IPS-NIHi11 (cell line): ENCODE measurements around the gene MS4A7.
"Not testable (repeated sequence)": the region's sequence is repeated elsewhere in the genome, so short reads cannot be mapped to it uniquely, and the experiment has no call there.

Source experiments
- DNase-seq: peaks from one replicate; pipeline ENCODE4 v3.0.0; 2012; ENCODE audit warnings: mixed read lengths, low spot score

MS4A7 gene, protein sequence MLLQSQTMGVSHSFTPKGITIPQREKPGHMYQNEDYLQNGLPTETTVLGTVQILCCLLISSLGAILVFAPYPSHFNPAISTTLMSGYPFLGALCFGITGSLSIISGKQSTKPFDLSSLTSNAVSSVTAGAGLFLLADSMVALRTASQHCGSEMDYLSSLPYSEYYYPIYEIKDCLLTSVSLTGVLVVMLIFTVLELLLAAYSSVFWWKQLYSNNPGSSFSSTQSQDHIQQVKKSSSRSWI

DNA sequence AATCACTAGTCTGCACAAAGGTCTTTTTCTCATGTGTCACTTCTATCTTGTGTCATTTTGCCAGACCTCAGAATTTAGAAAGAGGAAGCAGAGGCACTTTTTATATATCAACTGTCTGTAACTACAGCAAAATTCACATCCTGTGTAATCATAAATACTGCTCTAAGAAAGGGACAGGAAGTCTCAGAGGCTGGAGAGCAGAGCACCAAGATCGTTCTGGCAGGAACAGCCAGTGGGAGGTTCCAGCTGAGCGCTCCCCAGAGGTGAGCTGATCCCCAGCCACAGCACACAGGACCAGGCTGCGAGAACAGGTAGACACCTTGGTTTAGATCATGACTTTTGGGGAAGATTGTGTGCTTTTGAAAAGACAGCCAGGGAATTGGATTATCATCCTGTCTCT lies at the start of gene MS4A7:
Gene MS4A7, plus strand, starts transcription at position 179 of the 400 bp plus-strand sequence. CDS start 4,610 bp downstream, outside the sequence.
- no peak for DNase-seq

DNA sequence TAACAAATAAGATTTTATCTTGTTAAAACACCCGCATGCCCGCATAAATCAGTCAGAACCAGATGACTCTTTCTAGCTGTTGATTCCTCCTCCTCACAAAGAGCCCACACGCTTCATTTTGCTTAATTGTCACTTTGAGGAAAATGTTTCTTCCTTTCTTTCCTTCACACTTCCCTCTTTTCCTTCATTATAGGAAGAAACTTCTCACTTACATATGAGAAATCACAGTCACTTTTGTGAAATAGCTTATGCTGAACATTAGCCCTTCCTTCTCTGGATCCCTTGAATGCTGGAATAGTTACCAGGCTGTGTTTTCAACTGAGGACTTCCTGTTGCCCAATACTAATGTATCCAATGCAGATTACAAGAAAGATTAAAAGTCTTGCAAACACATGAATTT lies 45.5 kb upstream of the MS4A7 start:
- no peak for DNase-seq

DNA sequence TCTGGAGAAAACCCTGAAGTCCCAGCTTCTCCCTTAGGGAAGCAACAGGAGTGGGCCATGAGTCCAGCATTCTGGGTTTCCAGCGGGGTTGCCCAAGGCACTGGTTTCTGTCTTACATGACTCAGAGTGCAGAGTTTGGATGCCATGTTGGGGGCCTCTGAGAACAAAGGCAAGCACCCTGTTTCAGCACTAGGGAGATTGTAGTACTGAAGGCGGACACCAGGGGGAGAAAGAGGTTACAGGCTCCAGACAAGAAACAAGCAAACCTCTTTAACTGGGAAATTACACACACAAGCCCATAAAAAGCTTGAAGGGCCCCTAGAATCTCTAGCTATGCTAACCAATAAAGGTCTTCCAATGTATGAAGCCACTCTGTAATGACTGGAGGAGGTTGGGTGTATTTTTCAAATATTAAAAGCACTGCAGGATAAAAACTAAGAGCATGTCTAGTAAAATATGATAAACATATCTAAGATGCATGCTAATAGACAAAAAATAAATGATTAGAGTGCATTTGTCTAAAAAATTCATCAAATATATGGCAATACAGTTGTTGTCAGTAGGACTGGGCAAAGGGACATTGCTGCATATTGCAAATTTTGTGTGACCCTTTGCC lies 44.2 kb upstream of the MS4A7 start:
- peak; percentile 86 for DNase-seq

DNA sequence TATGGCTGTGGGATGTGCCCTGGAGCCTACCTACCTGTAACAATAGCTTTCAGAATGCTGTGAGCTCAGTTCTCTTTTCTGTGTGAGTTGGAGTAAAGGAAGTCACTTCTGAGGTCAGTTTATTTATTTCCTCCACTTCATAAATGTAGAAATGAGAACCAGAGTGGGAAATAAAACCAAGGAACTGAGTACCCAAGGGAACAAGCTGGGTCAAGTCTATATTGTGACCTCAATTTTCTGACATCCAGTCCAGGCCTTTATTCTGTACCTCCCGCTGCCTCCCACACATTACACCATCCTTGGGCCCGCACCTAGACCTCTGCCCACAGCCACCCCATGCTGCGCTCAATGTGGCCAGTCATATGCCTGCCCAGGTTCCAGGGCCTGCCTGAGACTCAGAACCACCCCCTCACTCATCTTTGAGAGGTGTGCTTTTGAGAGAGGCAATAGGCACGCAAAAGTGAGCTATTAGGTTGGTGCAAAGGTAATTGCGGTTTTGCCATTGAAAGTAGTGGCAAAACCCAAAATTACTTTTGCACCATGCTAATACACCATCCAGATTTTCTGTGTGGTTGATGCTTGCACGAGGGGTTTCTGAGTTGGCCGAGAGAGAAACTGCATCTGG lies 41.5 kb upstream of the MS4A7 start:
- DNase-seq, result no peak

DNA sequence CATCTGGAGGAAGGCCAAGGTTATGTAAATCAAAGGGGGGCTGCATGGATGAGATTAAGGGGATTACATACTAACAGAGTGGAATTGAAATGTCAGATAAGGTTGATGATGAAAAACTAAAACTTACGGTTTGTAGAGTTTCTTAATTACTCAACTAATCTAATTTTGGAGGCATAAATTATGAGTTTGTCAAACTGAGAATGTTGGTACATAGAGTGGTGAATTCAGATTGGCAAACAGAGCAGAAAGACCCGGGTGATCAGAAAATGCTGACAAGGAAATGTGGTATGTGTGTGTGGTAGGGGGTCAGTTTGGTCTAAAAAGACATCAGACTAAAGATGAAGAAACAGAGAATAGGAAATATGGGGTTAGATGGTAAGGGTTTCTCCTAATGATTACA lies 40.3 kb upstream of the MS4A7 start:
- DNase-seq, result no peak

DNA sequence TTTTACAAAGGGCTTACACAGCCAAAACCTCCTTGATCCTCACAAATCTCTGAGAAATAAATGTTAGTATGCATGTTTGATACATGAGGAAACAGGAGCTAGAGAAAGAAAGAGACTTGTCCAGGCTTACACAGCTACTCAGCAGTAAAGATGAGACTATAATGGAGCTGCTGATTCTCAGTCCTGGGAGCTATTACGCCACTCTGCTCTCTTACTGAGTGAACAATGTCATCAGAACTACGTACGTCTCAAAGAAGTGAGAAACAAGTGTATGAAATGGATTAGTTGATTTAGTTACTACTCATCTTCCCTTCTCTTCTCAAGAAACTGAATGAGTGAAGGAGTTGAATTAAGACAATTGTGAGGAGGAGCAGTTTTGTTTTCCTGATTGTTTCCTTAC lies 39.0 kb upstream of the MS4A7 start:
- no peak for DNase-seq

DNA sequence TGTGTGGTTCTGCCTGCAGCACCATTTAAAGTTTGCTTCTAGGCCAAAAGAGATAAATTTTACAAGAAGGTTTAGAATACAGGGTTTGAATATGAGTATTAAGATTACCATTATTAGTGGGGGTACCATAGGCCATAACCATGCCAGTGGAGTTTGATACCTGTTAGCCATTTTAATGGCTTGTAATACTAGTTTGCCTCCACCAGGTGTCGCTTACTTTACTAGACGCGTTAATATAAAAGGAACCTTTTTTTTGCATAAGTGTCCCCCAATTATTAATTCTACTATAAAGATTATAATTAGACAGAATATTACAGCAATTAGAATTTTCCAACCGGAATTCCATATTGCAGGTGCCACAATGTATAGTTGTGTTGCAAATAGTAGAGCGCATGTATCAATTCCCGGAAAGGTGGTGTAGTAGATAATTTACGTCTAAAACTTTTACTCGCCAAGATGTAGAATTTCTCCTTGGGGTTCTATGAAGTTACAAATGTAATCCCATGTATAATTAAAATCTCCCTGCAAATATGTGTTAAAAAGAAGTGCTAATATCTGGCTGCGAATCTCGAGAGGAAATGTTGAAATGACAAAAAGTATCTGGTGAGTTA lies 35.1 kb upstream of the MS4A7 start:
- DNase-seq, result peak; percentile 21

DNA sequence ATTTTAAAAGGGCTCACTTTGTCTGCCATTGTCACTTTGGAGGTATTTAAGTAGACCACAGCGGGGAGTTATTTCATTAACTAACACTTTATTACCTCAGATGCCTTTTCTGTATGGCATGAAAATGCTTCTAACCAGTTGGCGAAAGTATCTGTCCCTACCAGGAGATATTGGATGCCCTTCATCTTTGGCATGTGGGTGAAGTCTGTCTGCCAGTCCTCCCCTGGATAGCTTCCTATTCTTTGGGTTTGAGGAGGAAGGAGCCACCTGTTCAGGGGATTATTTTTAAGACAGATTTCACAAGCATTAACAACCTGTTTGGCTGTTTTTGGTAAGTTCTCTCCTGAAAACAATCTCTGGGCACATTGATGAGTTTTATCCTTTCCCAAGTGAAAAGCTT lies 34.2 kb upstream of the MS4A7 start:
- no peak for DNase-seq

DNA sequence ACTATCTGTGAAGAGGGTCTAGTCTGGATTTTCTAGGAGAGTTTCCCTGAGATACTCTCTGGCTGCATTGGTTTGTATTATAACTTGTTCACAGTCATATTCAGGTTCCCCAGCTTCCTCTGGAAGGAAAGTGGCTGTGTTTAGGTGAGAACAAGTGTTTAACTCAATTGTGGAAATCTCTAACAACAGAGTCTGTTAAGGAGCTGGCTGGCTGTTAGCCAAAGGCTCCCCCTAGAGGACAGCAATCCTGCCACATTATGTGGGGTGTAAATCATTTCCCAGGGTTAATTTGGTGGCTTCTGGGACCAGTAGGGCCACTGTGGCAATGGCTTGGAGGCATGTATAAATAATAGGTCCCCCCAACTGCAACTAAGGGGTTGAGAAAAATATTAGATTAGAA lies 32.8 kb upstream of the MS4A7 start:
- peak; percentile 17 for DNase-seq

DNA sequence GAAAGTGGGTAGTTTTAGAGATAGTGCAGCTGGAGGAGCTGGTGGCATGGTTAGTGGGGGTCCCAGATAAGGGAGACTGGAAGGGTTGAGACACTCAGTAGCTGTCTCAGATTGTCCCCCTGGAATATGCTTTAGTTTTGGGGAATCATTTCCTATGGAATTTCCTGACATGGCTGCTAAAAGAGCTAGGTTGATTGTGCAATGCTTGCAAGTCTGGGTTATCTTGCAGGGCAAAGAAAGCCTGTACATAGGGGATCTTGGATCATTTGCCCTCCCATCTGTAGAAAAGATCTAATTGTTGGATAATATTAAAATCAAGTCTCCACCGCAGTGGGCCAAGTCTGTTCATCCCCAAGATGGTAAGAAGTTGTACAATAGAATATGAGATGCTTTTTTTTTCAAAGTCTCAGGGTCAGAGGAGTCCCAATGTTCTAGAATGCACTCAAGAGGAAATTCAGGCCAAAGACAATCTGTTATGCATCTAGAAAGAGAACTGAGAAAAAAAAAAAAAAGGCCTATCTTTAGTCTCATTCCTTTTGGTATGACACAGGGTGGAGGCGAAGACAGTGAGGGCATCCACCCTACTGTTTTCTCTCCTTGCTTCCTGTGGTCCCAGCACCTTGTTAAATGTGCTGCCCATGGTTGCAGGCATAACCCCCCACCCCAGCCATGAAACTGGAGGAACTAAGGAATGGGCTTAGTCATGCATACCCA lies 31.1 kb upstream of the MS4A7 start:
- no peak for DNase-seq

DNA sequence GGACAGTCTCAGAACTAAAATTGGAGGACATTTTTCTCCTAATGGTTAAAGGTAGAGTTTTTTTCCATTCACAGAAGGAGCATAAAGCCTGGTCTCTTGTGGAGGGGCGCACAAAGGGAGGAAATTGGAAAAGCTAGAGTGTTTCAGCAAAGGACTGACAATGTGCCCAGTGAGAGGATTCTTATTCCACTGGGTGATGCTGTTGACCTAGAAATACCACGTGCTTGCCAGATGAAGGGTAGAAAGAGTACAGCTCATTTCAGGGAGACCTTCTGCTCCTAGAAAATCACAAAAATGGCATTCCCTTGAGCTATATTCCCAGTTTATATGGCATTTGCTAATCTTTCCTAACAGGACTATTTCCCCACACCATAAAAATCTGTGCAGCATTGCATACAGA lies 30.2 kb upstream of the MS4A7 start:
- DNase-seq, result no peak

DNA sequence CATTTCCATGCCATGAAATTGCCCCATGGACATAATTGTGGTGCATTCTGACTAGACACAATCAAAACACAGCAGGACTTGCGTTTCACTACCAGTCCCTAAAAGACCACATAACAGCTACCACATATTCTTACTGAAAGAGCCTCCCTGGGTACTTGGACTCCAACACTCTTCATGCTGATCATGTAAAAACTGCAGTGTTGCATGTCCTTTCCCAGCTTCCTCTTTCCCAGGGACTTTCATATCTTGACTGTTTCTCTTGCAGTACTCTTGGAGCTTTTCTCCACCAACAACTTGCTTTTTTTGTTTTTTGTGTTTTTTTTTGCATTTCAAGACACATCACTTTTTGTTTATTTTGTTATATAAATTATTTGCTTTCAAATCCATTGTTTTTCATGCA lies 28.3 kb upstream of the MS4A7 start:
- no peak for DNase-seq

DNA sequence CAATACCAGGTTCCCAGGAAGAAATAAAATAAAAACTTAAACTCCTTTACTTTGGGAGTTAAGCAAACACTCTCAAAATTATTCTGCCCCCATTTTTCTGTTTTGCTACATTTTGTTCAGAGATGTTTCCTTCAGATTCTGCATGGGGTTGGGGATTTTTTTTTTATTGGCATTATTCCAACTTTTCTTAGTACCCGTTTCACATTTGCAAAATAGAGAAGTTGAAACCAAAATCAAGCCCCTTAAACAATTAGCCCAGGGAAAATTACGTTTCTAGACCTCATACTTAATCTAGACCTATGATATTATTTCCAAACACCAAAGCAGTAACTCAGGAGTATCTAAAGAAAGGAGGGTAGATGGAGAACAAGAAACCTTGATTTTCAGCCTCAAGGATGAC lies 20.6 kb upstream of the MS4A7 start:
- no peak for DNase-seq

DNA sequence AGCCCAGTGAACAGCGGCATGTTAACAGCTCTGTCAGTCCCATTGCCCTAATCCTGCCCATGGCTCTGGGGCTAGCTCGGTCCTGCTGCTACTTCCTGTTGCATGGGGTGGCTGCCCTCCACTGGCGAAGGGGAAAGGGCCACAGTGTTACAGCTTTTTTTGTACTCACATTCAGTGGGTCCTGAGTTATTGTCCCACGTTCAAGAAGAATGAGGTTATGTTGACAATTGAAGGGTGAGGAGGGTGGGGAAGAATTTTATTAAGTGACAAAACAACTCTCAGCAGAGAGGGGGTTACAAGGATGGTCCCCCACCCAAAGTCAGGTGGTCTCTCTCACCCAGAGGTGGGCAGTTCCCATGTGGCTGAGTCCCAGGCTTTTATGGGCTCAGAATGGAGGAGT lies 17.7 kb upstream of the MS4A7 start:
- DNase-seq, result no peak

DNA sequence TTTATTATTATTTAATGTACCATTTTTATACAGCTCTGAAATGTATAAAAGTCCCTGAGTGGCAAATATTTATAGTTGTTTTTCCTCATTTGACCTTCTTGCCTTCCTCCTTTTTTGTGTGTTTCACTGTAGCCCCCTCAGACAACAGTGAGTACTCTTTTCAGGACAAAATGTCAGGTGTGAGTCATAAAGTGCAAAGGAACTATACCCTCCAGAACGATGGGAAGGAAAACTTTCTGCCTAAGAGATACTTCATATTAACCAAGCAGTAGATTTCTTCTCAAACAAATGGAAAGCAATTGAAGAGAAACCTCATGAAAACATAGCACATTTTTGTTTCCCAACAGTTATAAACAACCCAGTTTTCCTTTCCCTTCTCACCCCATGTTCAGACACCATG lies 16.1 kb upstream of the MS4A7 start:
- DNase-seq, result no peak

DNA sequence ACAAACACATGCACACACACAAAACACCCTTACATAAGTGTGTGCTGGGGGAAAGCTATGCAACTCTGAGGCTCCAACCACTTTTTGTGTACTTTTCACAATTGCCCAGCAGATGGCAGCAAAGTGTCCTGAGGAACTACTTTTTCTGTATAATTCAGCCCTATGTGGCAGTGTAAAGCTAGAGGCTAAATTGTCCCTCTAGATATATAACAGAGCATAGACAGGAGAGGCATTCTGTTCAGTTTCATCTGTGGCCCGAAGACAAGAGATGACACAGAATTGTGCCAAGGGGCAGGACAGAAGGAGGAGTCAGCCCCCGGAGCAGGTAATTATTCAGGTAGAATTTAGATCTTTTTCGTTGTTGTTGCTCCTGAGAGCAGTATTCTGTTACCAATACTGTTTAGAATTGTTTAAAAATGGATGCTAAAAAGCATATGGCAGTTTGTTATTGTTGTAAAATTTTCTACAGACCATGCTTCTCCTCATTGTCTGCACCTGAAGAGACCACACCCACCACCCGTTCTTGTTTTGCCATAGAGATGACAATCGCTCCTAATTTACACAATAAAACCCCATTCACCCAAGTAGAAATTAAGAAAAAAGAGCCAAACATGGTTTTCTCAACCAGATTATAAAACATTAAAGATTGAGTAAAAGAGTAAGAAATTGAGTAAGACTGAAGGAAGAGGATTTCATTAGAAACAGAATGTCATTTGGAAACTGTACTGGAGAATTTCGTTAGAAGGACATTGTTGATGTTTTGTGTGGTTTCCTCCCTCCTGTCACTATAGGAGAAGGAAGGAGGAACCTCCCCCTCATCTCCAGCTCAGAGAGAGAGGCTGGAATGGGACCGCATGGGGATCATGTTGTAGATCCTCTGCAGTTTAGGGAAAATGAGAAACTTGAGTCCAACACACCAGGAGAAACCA lies 14.5 kb upstream of the MS4A7 start:
- peak; percentile 75 for DNase-seq

DNA sequence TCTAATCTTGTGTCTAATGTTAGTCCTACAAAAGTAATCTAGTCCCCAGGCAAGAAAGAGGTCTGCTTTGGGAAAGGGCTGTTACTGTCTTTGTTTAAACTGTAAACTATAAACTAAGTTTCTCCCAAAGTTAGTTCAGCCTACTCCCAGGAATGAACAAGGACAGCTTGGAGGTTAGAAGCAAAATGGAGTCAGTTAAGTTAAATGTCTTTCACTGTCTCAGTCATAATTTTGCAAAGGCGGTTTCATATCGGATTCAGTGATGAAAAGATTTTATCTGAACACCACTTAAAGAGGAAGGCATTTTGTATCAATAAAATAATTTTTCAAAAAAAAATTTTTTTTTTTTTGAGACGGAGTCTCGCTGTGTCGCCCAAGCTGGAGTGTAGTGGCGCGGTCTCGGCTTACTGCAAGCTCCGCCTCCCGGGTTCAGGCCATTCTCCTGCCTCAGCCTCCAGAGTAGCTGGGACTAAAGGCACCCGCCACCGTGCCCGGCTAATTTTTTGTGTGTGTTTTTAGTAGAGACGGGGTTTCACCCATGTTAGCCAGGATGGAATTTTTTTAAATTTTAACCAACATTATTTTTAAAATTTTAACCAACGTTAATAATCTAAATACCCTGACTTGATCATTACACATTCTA lies 11.9 kb upstream of the MS4A7 start:
- not testable (repeated sequence) for DNase-seq

DNA sequence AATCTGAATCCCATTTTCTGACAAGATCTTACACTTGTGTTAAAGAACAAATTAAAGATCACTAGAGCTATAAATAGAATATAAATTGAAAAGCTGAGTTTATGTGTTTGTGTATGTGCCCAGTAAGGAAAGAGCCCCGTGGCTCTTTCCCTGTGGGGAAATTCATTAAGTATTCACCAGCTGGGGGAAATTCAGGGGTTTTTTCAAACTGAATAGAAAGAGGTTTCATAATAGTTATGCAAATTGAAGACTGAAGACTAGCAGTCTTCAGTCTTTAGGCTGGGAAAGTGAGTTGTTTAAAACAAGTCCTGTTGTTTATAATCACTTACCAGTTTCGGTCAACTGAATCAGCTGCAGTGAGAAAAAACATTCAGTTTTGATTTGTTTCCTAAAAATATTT lies 11.3 kb upstream of the MS4A7 start:
- DNase-seq, result no peak

DNA sequence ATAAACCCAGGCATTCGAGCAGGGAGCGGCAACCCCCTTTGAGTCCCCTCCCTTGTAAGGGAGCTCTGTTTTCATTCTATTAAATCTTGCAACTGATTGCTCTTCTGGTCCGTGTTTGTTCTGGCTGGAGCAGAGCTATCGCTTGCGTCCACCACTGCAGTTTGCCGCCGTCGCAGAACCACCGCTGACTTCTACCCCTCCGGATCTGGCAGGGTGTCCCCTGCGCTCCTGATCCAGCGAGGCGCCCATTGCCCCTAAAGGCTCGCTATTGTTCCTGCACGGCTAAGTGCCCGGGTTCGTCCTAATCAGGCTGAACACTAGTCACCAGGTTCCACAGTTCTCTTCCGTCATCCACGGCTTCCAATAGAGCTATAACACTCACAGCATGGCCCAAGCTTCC lies 10.4 kb upstream of the MS4A7 start:
- DNase-seq, result no peak

DNA sequence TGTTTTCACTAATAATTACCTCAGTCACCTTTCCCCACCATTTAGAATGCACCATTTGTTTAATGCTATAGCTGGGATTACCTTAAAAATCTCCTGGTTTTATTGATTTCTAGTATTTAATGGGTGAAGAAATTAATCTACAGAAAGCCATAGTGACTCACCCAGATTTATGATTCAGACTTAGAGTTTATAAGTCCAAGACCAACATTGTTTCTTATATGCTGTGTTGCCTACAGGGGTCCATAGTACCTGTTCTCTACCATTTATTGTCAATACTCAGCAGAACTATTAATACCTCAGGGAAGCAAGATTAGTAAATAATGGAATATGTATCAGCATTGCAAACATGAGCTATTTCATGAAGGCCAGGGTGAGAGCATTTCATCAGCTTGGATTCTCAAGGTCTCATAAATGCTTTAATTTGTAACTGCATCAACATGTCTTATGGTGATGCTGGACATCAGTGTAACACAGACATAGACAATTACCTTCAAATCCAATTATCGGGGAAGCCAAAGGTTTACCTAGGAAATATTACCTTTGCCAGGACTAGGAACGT lies 8.0 kb upstream of the MS4A7 start:
- no peak for DNase-seq

DNA sequence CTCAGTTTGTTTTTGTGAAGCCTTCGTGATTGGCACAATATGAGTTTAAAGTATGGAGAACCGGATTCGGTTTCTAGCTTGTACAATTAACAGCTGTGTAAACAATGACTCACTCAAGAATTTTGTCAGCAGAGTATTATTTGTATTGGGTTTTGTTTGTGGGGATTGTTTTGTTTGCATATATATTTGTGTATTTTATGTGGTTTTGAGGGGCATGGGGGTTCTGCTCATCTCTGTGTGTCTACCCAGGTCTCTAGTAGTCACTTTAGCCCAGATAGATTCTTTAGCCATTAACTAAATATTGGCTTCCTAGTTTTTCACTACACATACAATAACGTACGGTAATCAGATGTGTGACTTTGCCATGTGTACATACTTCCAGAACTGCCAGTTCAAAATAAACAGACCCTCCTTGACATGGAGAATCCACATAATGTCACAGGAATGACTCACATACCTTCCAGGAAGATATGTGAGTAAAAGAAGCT lies 7.5 kb upstream of the MS4A7 start:
- no peak for DNase-seq
